ENCODE measurements around the gene ZNF236. TPM values are rescaled to one million over a fixed set of nuclear protein-coding genes. Genes with fewer than 3 reads are reported as not detected.

ZNF236 gene
- total and polyA plus RNA-seq, 2 donors (not counting 3 experiments of a cell fraction or from before 2014, with no cell fraction given): 4.5 to 14.7 TPM

DNA sequence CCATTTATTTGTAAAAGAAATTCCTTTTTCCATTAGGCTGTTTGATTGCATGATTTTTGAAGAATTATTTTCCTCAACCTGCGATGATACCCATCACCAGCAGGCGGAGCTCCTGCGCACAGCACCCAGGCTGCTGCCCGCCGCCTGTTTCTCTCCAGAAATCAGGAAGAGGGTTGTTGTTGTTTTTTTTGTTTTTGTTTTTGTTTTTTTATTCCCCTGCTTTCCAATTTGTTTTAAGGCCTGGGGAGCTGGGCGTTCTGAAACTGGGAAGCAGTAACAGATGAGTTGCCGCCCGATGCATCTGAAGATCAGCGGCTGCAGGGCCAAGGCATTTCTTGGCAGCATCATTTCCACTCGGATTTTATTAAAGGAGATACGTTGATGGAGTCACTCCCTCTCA, 178.2 kb downstream of the ZNF236 start:
- DNase-seq (ENCODE audit: low read depth, low spot score): peak; percentile 46
- no peaks in the 10 kb centered on the region for H3K9me3 ChIP-seq (replicated peaks; ENCODE audit: control insufficient read depth, insufficient read depth, low read length)
- H4K20me1 ChIP-seq (replicated peaks; ENCODE audit: control insufficient read depth, extremely low read depth, insufficient read depth, low read length): no peaks in the 10 kb centered on the region
- H3K4me2 ChIP-seq (ENCODE audit: insufficient read depth, low read length): no peak overlapping the region
- no peaks in the 10 kb centered on the region for H3K79me2 ChIP-seq (ENCODE audit: control insufficient read depth, insufficient read depth, low read length)
- peaks cover 1 to 8% of the 10 kb centered on the region in 2 experiments for H3K27me3 ChIP-seq (ENCODE audit: control insufficient read depth in 2 of 2, insufficient read depth in 2 of 2, low read length in 2 of 2)
- peak overlapping the region; percentile 49 for H2AFZ ChIP-seq (ENCODE audit: low read depth, low read length)
- H3K36me3 ChIP-seq (ENCODE audit: control insufficient read depth in 2 of 2, extremely low read depth in 1 of 2, insufficient read depth in 2 of 2, low read length in 2 of 2): no peaks in the 10 kb centered on the region
- FAIRE-seq: peak; percentile 81
- POLR2A ChIA-PET: no interaction called here
- CTCF ChIA-PET: interaction anchor here (0.7 to 6.7 kb wide), 41 partner anchors 8 to 899 kb away, joined by 3 to 246 read pairs (median 4); partner anchors contain the start of gene MBP
- no peaks in the 10 kb centered on the region for H3K4me1 ChIP-seq (ENCODE audit: control insufficient read depth, extremely low read depth, insufficient read depth, low read length)
- no peaks in the 10 kb centered on the region for H3K9me1 ChIP-seq (replicated peaks; ENCODE audit: control insufficient read depth, extremely low read depth, insufficient read depth, low read length)
- TF ChIP-seq CTCF (IDR thresholded peaks at IDR 0.05; ENCODE audit: extremely low read depth in 1 of 2, insufficient read depth in 1 of 2, low read depth in 1 of 2, low read length in 2 of 2) (peak; percentile 90 to 94), JUN (IDR thresholded peaks at IDR 0.05; ENCODE audit: borderline replicate concordance, insufficient read depth, insufficient read length, low read depth) (no peak), POLR2AphosphoS5 (IDR thresholded peaks at IDR 0.05; ENCODE audit: insufficient read depth, low read depth, low read length) (no peak), MAX (IDR thresholded peaks at IDR 0.05; ENCODE audit: insufficient read depth, insufficient read length) (no peak), FOS (IDR thresholded peaks at IDR 0.05; ENCODE audit: borderline replicate concordance, insufficient read depth, low read length) (no peak)
- intact Hi-C loops (cut with micrococcal nuclease): loop anchor here (1.0 to 5.0 kb wide), 6 partner anchors 55 to 212 kb away; partner anchors contain the start of gene MBP
- no peak overlapping the region for H3K4me3 ChIP-seq (replicated peaks in 1 of 3; ENCODE audit: insufficient read depth in 1 of 3, low read depth in 1 of 3, low read length in 3 of 3)
- H3K27ac ChIP-seq (ENCODE audit: insufficient read depth, low read depth, low read length): no peak overlapping the region
- BruUV-seq (replicated peaks): no TSS peak
- H3K9ac ChIP-seq (replicated peaks; ENCODE audit: extremely low read depth, insufficient read depth, low read length): no peak overlapping the region
- dilution Hi-C loops (cut with MboI; ENCODE audit: extremely low pct_ligation_motif_present, low sequenced_read_pairs): no loop called here

All from endothelial cell of umbilical vein (primary cell).